Tibial nerve (tissue), 4 donors: ENCODE results near the gene TUBE1. TPM values are rescaled to one million over a fixed set of nuclear protein-coding genes. Genes with fewer than 3 reads are reported as not detected.
"Not testable (repeated sequence)": the region's sequence is repeated elsewhere in the genome, so short reads cannot be mapped to it uniquely, and the experiment has no call there.

Source experiments
- DNase-seq, 2 donors: peaks; one replicate each; pipeline ENCODE4 v3.0.0-alpha.2; 2019; ENCODE audit warnings: low spot score in 2 of 2
- H3K27ac ChIP-seq, 4 donors: fragments of 200-600 bp; sonication (generic) in 3 of 4; one replicate each; pipeline ENCODE4 v1.5.1; 2017 to 2019; ENCODE audit warnings: mild to moderate bottlenecking in 1 of 4
- H3K27me3 ChIP-seq, 2 donors: fragments of 200-600 bp; sonication (generic) in 1 of 2; one replicate each; pipeline versions ENCODE4 v1.5.1 to v1.6.0; 2017 to 2019
- H3K36me3 ChIP-seq, 3 donors: fragments of 200-600 bp; sonication (generic); one replicate each; pipeline ENCODE4 v1.5.1; 2018 to 2019
- H3K4me1 ChIP-seq, 4 donors: fragments of 200-600 bp; sonication (generic) in 3 of 4; one replicate each; pipeline ENCODE4 v1.5.1; 2017 to 2019
- H3K4me3 ChIP-seq, 4 donors: fragments of 200-600 bp; sonication (generic) in 3 of 4; one replicate each; pipeline ENCODE4 v1.5.1; 2017 to 2019; ENCODE audit warnings: mild to moderate bottlenecking in 1 of 4, moderate library complexity in 1 of 4
- H3K9me3 ChIP-seq, 4 donors: fragments of 200-600 bp; sonication (generic) in 3 of 4; one replicate each; pipeline ENCODE4 v1.5.1; 2017 to 2019
- CTCF ChIP-seq, 5 experiments: fragments of 200-600 bp in 3 of 5; fragments of 450-650 bp in 2 of 5; sonication (generic) in 3 of 5; IDR thresholded peaks; one replicate each; pipeline ENCODE4 v1.5.1; 2016 to 2019; ENCODE audit warnings: antibody characterized with exemption in 5 of 5, mild to moderate bottlenecking in 3 of 5, moderate library complexity in 2 of 5
- EP300 ChIP-seq, 2 donors: sonication (generic); formaldehyde crosslinking; IDR thresholded peaks; one replicate each; pipeline ENCODE4 v1.6.1; 2017; ENCODE audit warnings: antibody characterized with exemption in 2 of 2, mild to moderate bottlenecking in 1 of 2
- POLR2A ChIP-seq, 2 donors: fragments of 450-650 bp; IDR thresholded peaks; one replicate each; pipeline ENCODE4 v1.6.1; 2017; ENCODE audit warnings: antibody characterized with exemption in 2 of 2, mild to moderate bottlenecking in 2 of 2, moderate library complexity in 2 of 2
- WGBS, 2 donors: methylation state at CpG; one replicate each; pipeline ENCODE4 v1.1.5; 2018; 5-methylcytosine and 5-hydroxymethylcytosine counted together
- total RNA-seq, 4 donors: library from RNA; depleted of rRNA; stranded (reverse); fragments of >200 nt; gene quantifications; one replicate each; pipeline ENCODE4 v1.1.0, GENCODE V29; 2016

The TUBE1 gene
- total RNA-seq, 4 donors from 2014 or later, result 47.2 to 64.5 (median 50.7) TPM

- no peak overlapping the region for H3K27ac ChIP-seq
- TF ChIP-seq POLR2A (IDR thresholded peaks at IDR 0.05), result no peak
- no peak for TF ChIP-seq CTCF (IDR thresholded peaks at IDR 0.05)
- TF ChIP-seq EP300 (IDR thresholded peaks at IDR 0.05), result no peak
- H3K36me3 ChIP-seq, result peaks cover 0 to 94% (median 4%) of the 10 kb centered on the region in 3 donors
- no peaks in the 10 kb centered on the region for H3K4me1 ChIP-seq
- DNase-seq, result no peak
- 59 to 74% methylated on average over 3 of the region's 3 CpGs for WGBS, 2 donors
- no peaks in the 10 kb centered on the region for H3K9me3 ChIP-seq
- H3K4me3 ChIP-seq, result no peak overlapping the region
- no peaks in the 10 kb centered on the region for H3K27me3 ChIP-seq
Measured at GRCh38 chr6:112113431-112113830, 26.1 kb upstream of the TUBE1 start.

- 70% methylated on average over 9 of the region's 9 CpGs for WGBS, 2 donors
- TF ChIP-seq CTCF (IDR thresholded peaks at IDR 0.05) (no peak), POLR2A (IDR thresholded peaks at IDR 0.05) (no peak), EP300 (IDR thresholded peaks at IDR 0.05) (no peak)
- H3K9me3 ChIP-seq, result peaks cover 0 to 13% (median 0%) of the 10 kb centered on the region in 4 donors
- H3K4me3 ChIP-seq, result no peak overlapping the region
- H3K4me1 ChIP-seq, result no peaks in the 10 kb centered on the region
- DNase-seq, result no peak
- peaks cover 0 to 87% (median 6%) of the 10 kb centered on the region in 3 donors for H3K36me3 ChIP-seq
- H3K27me3 ChIP-seq, result no peaks in the 10 kb centered on the region
- H3K27ac ChIP-seq, result no peak overlapping the region
Measured at GRCh38 chr6:112109262-112109661, 22.0 kb upstream of the TUBE1 start.

DNA sequence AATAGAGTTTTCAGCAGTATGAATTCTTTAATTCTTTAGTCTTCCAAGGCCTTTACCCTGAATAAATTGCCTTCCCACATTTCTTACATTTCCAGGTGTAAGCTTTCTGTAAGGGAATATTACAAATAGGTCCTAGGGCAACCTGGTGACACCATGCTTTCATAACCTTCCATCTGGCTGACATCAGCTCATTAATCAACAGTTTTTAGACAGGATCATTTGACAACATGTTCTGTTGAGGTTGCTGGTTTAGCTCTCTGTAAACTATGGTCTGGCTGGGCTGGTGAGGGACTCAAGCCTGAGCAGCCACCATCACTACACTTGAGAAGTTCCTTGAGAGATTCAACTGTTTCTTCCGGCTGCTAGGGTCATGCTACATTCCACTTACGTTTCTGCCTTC lies 19.3 kb upstream of the TUBE1 start:
- Histone ChIP-seq H3K4me3 (no peak overlapping the region), H3K9me3 (peaks cover 0 to 13% (median 0%) of the 10 kb centered on the region in 4 donors), H3K4me1 (no peaks in the 10 kb centered on the region), H3K27me3 (no peaks in the 10 kb centered on the region), H3K36me3 (peaks cover 0 to 75% (median 6%) of the 10 kb centered on the region in 3 donors), H3K27ac (no peak overlapping the region)
- WGBS, 2 donors, result 68 to 82% methylated on average over 2 of the region's 2 CpGs
- DNase-seq, result no peak
- TF ChIP-seq EP300 (IDR thresholded peaks at IDR 0.05) (no peak), CTCF (IDR thresholded peaks at IDR 0.05) (no peak), POLR2A (IDR thresholded peaks at IDR 0.05) (no peak)

DNA sequence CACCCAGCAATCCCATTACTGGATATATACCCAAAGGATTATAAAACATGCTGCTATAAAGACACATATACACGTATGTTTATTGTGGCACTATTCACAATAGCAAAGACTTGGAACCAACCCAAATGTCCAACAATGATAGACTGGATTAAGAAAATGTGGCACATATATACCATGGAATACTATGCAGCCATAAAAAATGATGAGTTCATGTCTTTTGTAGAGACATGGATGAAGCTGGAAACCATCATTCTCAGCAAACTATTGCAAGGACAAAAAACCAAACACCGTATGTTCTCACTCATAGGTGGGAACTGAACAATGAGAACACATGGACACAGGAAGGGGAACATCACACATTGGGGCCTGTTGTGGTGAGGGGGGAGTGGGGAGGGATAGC lies 18.7 kb upstream of the TUBE1 start:
- H3K4me3 ChIP-seq, DNase-seq: not testable (repeated sequence)
- WGBS, 2 donors, result 89 to 94% methylated on average over 2 of the region's 2 CpGs

GRCh38 chr6:112100561-112100960 lies 13.3 kb upstream of the TUBE1 start:
- no peak for TF ChIP-seq POLR2A (IDR thresholded peaks at IDR 0.05)
- no peak for TF ChIP-seq EP300 (IDR thresholded peaks at IDR 0.05)
- no peak for TF ChIP-seq CTCF (IDR thresholded peaks at IDR 0.05)
- no peak for DNase-seq
- H3K4me1 ChIP-seq, result no peaks in the 10 kb centered on the region
- H3K36me3 ChIP-seq, result peaks cover 0 to 46% (median 0%) of the 10 kb centered on the region in 3 donors
- no peaks in the 10 kb centered on the region for H3K27me3 ChIP-seq
- no peaks in the 10 kb centered on the region for H3K9me3 ChIP-seq
- no peak overlapping the region for H3K4me3 ChIP-seq
- 66 to 70% methylated on average over 4 of the region's 4 CpGs for WGBS, 2 donors
- no peak overlapping the region for H3K27ac ChIP-seq

More for the DNA sequence above, 18.7 kb upstream of the TUBE1 start:
- Histone ChIP-seq H3K36me3 (peaks cover 0 to 73% (median 6%) of the 10 kb centered on the region in 3 donors), H3K9me3 (peaks cover 0 to 13% (median 0%) of the 10 kb centered on the region in 4 donors)
- H3K4me1 ChIP-seq, H3K27me3 ChIP-seq, H3K27ac ChIP-seq: not testable (repeated sequence)

DNA sequence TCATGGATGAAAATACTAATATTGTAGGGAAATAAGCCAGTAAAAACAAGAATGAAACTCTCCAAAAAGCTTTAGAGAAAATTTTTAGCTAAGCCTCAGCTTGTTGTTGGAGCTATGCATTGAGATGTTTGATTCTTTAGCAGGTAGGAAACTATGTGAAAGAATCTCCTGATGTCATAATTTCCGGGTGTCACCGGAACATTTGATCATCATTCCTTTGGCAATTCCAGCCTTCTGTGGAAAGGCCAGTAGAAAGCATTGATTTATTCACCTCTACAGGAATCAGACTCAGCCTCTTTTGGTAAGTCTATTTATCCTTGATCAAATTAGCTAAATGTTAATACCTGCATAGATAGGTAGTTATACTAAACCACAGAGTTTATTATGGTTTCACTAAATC lies 9.6 kb upstream of the TUBE1 start:
- H3K27ac ChIP-seq, result no peak overlapping the region
- no peak for DNase-seq
- H3K4me1 ChIP-seq, result no peaks in the 10 kb centered on the region
- H3K36me3 ChIP-seq, result peaks cover 0 to 30% (median 0%) of the 10 kb centered on the region in 3 donors
- H3K4me3 ChIP-seq, result no peak overlapping the region
- no peaks in the 10 kb centered on the region for H3K27me3 ChIP-seq
- 63 to 91% methylated on average over 2 of the region's 2 CpGs for WGBS, 2 donors
- H3K9me3 ChIP-seq, result no peaks in the 10 kb centered on the region
- TF ChIP-seq CTCF (IDR thresholded peaks at IDR 0.05), result no peak
- TF ChIP-seq EP300 (IDR thresholded peaks at IDR 0.05), result no peak
- TF ChIP-seq POLR2A (IDR thresholded peaks at IDR 0.05), result no peak
